A549 (cell line): Measurements from ENCODE around the gene OTOP3. TPM values are rescaled to one million over a fixed set of nuclear protein-coding genes. Genes with fewer than 3 reads are reported as not detected.

Experiments
- ATAC-seq, 2 experiments: fragments of 200-7000 bp in 1 of 2; fragments of >200 bp in 1 of 2; cut with Nextera tagmentation in 1 of 2; cut with Tn5 transposase in 1 of 2; 3 replicates each; pipeline versions ENCODE4 v1.8.0 to v1.9.1; 2018 to 2020; ENCODE audit warnings: mild to moderate bottlenecking in 1 of 2, moderate library complexity in 1 of 2
- CTCF ChIA-PET: fragments of 300-600 bp; sonication (Branson Sonifier 250); formaldehyde crosslinking; extraction: SDS; loops from one replicate; lab custom pipeline; 2021; ENCODE audit warnings: antibody characterized with exemption, inconsistent platforms; lab: Yijun Ruan, JAX
- POLR2A ChIA-PET: fragments of 350-600 bp; formaldehyde crosslinking; extraction: SDS; loops from one replicate; lab custom pipeline; 2021; ENCODE audit warnings: antibody characterized with exemption, inconsistent platforms; lab: Yijun Ruan, JAX
- DNase-seq, 2 experiments: peaks; one replicate each; pipeline versions ENCODE4 v3.0.0 to v3.0.0-alpha.2; 2011 to 2016; ENCODE audit warnings: low read depth in 1 of 2, low spot score in 1 of 2
- FAIRE-seq: peaks from 2 replicates; lab custom pipeline; 2011; peaks lifted over from hg19 to GRCh38; lab: Jason Lieb, UNC
- H3K27ac ChIP-seq, 2 experiments: fragments of >200 bp; sonication (Bioruptor Twin); formaldehyde crosslinking; 3 replicates each; pipeline ENCODE4 v1.5.1; 2016 to 2017
- H3K4me1 ChIP-seq: fragments of >200 bp; sonication (Bioruptor Twin); formaldehyde crosslinking; 3 replicates; pipeline ENCODE4 v1.6.1; 2016
- H3K4me2 ChIP-seq: fragments of >200 bp; sonication (Bioruptor Twin); formaldehyde crosslinking; 3 replicates; pipeline ENCODE4 v1.6.1; 2016
- H3K4me3 ChIP-seq: fragments of >200 bp; sonication (Bioruptor Twin); formaldehyde crosslinking; 3 replicates; pipeline ENCODE4 v1.5.1; 2016
- H3K9me3 ChIP-seq: fragments of >200 bp; sonication (Bioruptor Twin); formaldehyde crosslinking; 3 replicates; pipeline ENCODE4 v1.6.1; 2016
- CEBPB ChIP-seq, 2 experiments: fragments of >200 bp in 1 of 2; sonication (Bioruptor Twin) in 1 of 2; formaldehyde crosslinking in 1 of 2; IDR thresholded peaks; 2 replicates each; pipeline ENCODE4 v1.6.1; 2012 to 2016
- EHF ChIP-seq: fragments of 250-450 bp; sonication (Bioruptor Pico); IDR thresholded peaks from 2 replicates; pipeline ENCODE4 v1.5.0; 2020; ENCODE audit warnings: mild to moderate bottlenecking
- HDAC2 ChIP-seq: fragments of 200-600 bp; sonication (generic); IDR thresholded peaks from 2 replicates; pipeline ENCODE4 v1.6.1; 2016
- JUN ChIP-seq, 2 experiments: fragments of >200 bp; sonication (Bioruptor Twin); formaldehyde crosslinking; IDR thresholded peaks; 2 replicates in 1 of 2; 3 replicates in 1 of 2; pipeline ENCODE4 v1.6.1; 2016 to 2017
- KDM1A ChIP-seq: fragments of 200-600 bp; sonication (generic); IDR thresholded peaks from 2 replicates; pipeline ENCODE4 v1.6.1; 2016; ENCODE audit warnings: low read depth, mild to moderate bottlenecking
- NPAS2 ChIP-seq: fragments of 250-450 bp; sonication (Bioruptor Pico); IDR thresholded peaks from 2 replicates; pipeline ENCODE4 v1.8.0; 2022; ENCODE audit warnings: mild to moderate bottlenecking, moderate library complexity, borderline replicate concordance
- POLR2AphosphoS2 ChIP-seq: conservative IDR thresholded peaks from 2 replicates; pipeline ENCODE4 v1.6.1; 2012; ENCODE audit warnings: low read length, improper control_type of control experiment, inconsistent platforms
- RAD21 ChIP-seq, 2 experiments: fragments of >200 bp in 1 of 2; sonication (Bioruptor Twin) in 1 of 2; formaldehyde crosslinking in 1 of 2; IDR thresholded peaks in 1 of 2; conservative IDR thresholded peaks in 1 of 2; 2 replicates in 1 of 2; 3 replicates in 1 of 2; pipeline ENCODE4 v1.6.1; 2012 to 2018; ENCODE audit warnings: inconsistent platforms in 1 of 2
- SMC3 ChIP-seq: fragments of >200 bp; sonication (Bioruptor Twin); formaldehyde crosslinking; IDR thresholded peaks from 3 replicates; pipeline ENCODE4 v1.6.1; 2018; ENCODE audit warnings: inconsistent platforms
- ZC3H11A ChIP-seq: fragments of 450-650 bp; IDR thresholded peaks from 2 replicates; pipeline ENCODE4 v1.6.1; 2014; ENCODE audit warnings: antibody characterized with exemption, mild to moderate bottlenecking
- WGBS: methylation state at CpG from one replicate; pipeline ENCODE4 v1.1.6; 2017; ENCODE audit errors: missing lambda C conversion rate; 5-methylcytosine and 5-hydroxymethylcytosine counted together
- polyA plus RNA-seq, 4 experiments: library from polyadenylated mRNA; depleted of rRNA in 3 of 4; stranded (reverse); fragments of >200 nt; fragmentation: RNase III in 1 of 4; extraction: RNeasy Plus Mini Kit Qiagen cat#74134 plus additional on column Dnase treatment in 1 of 4; gene quantifications; 2 replicates in 3 of 4; 3 replicates in 1 of 4; pipeline ENCODE4 v1.2.3, GENCODE V29; 2011 to 2017
- TF ChIP-seq, protein P1 (sequence below): fragments of >200 bp; sonication (Bioruptor Twin); formaldehyde crosslinking; IDR thresholded peaks from 3 replicates; pipeline ENCODE4 v1.5.1; 2016
- TF ChIP-seq, protein P2 (sequence below): IDR thresholded peaks from 2 replicates; pipeline ENCODE4 v1.6.1; 2012
- TF ChIP-seq, protein P3 (sequence below): fragments of 450-650 bp; IDR thresholded peaks from 2 replicates; pipeline ENCODE4 v1.6.1; 2014; ENCODE audit warnings: antibody characterized with exemption

OTOP3 gene
- polyA plus RNA-seq, 2 of the 4 experiments (the other 2 are of a cell fraction) = not detected

GRCh38 chr17:74956093-74956492 lies 20.4 kb downstream of the OTOP3 start:
- ATAC-seq = no peak
- H3K4me2 ChIP-seq = no peak overlapping the region
- DNase-seq = no peak
- ChIA-PET CTCF (interaction anchor here (0.6 to 42.3 kb wide), 10 partner anchors 19 to 246 kb away, joined by 3 to 1448 read pairs (median 36); partner anchors contain the start of genes CDR2L, HID1, MRPL58 and OTOP2), POLR2A (interaction anchor here (1.3 kb wide), 1 partner anchor 83 kb away, joined by 7 read pairs; the partner anchor contains the start of gene FDXR)
- no peak overlapping the region for H3K4me3 ChIP-seq
- 60% methylated on average over 4 of the region's 4 CpGs for WGBS
- peaks cover 24% of the 10 kb centered on the region for H3K4me1 ChIP-seq
- H3K9me3 ChIP-seq = no peaks in the 10 kb centered on the region
- no peak for TF ChIP-seq HDAC2
- no peak for TF ChIP-seq EHF (CRISPR knock-in tag)
- TF ChIP-seq POLR2AphosphoS2 = no peak
- no peak for TF ChIP-seq CEBPB (IDR thresholded peaks at IDR 0.05)
- no peak for TF ChIP-seq ZC3H11A
- FAIRE-seq = no peak
- H3K27ac ChIP-seq = no peak overlapping the region

- no peak overlapping the region for H3K4me3 ChIP-seq
- peak; percentile 23 to 66; a peak in 3 of 6 replicates for ATAC-seq
- peak; percentile 63 to 91 for DNase-seq
- H3K4me2 ChIP-seq = no peak overlapping the region
- H3K27ac ChIP-seq = no peak overlapping the region
- ChIA-PET CTCF (interaction anchor here (0.6 to 42.3 kb wide), 52 partner anchors 9 to 1625 kb away, joined by 3 to 1448 read pairs (median 5); partner anchors contain the start of genes CDR2L, FDXR, HID1 and MIF4GD), POLR2A (interaction anchor here (1.0 to 1.1 kb wide), 3 partner anchors 9 to 115 kb away, joined by 3 to 5 read pairs (median 4); partner anchors contain the start of gene FDXR)
- H3K9me3 ChIP-seq = no peaks in the 10 kb centered on the region
- no peak for FAIRE-seq
- 52% methylated on average over 26 of the region's 33 CpGs for WGBS
- peaks cover 21% of the 10 kb centered on the region for H3K4me1 ChIP-seq
- TF ChIP-seq, protein P1, sequence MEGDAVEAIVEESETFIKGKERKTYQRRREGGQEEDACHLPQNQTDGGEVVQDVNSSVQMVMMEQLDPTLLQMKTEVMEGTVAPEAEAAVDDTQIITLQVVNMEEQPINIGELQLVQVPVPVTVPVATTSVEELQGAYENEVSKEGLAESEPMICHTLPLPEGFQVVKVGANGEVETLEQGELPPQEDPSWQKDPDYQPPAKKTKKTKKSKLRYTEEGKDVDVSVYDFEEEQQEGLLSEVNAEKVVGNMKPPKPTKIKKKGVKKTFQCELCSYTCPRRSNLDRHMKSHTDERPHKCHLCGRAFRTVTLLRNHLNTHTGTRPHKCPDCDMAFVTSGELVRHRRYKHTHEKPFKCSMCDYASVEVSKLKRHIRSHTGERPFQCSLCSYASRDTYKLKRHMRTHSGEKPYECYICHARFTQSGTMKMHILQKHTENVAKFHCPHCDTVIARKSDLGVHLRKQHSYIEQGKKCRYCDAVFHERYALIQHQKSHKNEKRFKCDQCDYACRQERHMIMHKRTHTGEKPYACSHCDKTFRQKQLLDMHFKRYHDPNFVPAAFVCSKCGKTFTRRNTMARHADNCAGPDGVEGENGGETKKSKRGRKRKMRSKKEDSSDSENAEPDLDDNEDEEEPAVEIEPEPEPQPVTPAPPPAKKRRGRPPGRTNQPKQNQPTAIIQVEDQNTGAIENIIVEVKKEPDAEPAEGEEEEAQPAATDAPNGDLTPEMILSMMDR = peak; percentile 92
- TF ChIP-seq SMC3 (peak; percentile 93), JUN (IDR thresholded peaks at IDR 0.05) (0 out of 5 replicates have a peak, but pooled peaks of 1 of the 2 experiments have one; percentile 22), NPAS2 (CRISPR knock-in tag) (no peak), RAD21 (conservative IDR thresholded peaks at IDR 0.05 in 1 of 2, IDR thresholded peaks at IDR 0.05 in 1 of 2) (peak; percentile 83 to 92)
- TF ChIP-seq, protein P2, sequence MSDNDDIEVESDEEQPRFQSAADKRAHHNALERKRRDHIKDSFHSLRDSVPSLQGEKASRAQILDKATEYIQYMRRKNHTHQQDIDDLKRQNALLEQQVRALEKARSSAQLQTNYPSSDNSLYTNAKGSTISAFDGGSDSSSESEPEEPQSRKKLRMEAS = peak; percentile 36; the same call in 1 of the 2 replicates
Observed at GRCh38 chr17:74957935-74958740, 22.4 kb downstream of the OTOP3 start.

- FAIRE-seq (no peak), DNase-seq (peak; percentile 49 to 59), ATAC-seq (peak; percentile 15 to 45; a peak in 4 of 6 replicates)
- Histone ChIP-seq H3K4me3 (no peak overlapping the region), H3K4me2 (peak overlapping the region; percentile 43; the same call in 1 of the 3 replicates), H3K9me3 (no peaks in the 10 kb centered on the region), H3K27ac (no peak overlapping the region), H3K4me1 (peaks cover 12% of the 10 kb centered on the region)
- ChIA-PET POLR2A (interaction anchor here (1.5 to 2.2 kb wide), 2 partner anchors 40 to 75 kb away, joined by 3 to 15 read pairs; no protein-coding TSS in a partner anchor), CTCF (interaction anchor here (1.0 to 42.3 kb wide), 35 partner anchors 15 to 278 kb away, joined by 3 to 1448 read pairs (median 12); partner anchors contain the start of genes CDR2L, FDXR, HID1 and MRPL58)
- TF ChIP-seq, protein P3, sequence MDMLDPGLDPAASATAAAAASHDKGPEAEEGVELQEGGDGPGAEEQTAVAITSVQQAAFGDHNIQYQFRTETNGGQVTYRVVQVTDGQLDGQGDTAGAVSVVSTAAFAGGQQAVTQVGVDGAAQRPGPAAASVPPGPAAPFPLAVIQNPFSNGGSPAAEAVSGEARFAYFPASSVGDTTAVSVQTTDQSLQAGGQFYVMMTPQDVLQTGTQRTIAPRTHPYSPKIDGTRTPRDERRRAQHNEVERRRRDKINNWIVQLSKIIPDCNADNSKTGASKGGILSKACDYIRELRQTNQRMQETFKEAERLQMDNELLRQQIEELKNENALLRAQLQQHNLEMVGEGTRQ = peak; percentile 44; the same call in 1 of the 2 replicates
- TF ChIP-seq EHF (CRISPR knock-in tag) (no peak), KDM1A (no peak), NPAS2 (CRISPR knock-in tag) (no peak)
- WGBS = 76% methylated on average over 14 of the region's 14 CpGs
Observed at GRCh38 chr17:74959826-74960515, 24.3 kb downstream of the OTOP3 start.
